IMR-90 (cell line): ENCODE data around the gene COL27A1. TPM values are rescaled to one million over a fixed set of nuclear protein-coding genes. Genes with fewer than 3 reads are reported as not detected.

Experiments used
- ATAC-seq: fragments of 200-7000 bp; cut with Tn5 transposase; 2 replicates; pipeline ENCODE4 v1.9.1; 2020; ENCODE audit warnings: low read depth, mild to moderate bottlenecking, moderate library complexity
- BruUV-seq: library from RNA; stranded (reverse); fragments of 400-500 nt; replicated peaks from 2 replicates; lab custom pipeline; 2021; lab: Mats Ljungman, UMichigan
- CTCF ChIA-PET: fragments of 300-600 bp; formaldehyde crosslinking; extraction: SDS; loops from one replicate; lab custom pipeline; 2021; ENCODE audit warnings: antibody characterized with exemption; lab: Yijun Ruan, JAX
- POLR2A ChIA-PET: fragments of 300-600 bp; sonication (Branson Sonifier 250); formaldehyde crosslinking; loops from one replicate; lab custom pipeline; 2022; ENCODE audit warnings: antibody characterized with exemption; ENCODE audit not compliant: unreplicated experiment; lab: Charles Lee
- DNase-seq: peaks from one replicate; pipeline ENCODE4 v3.0.0; 2013
- H2AFZ ChIP-seq: replicated peaks from 2 replicates; pipeline ENCODE3; 2013; ENCODE audit warnings: low read length, mild to moderate bottlenecking; ENCODE audit not compliant: poor library complexity
- H2AK5ac ChIP-seq: 2 replicates; pipeline ENCODE4 v1.6.1; 2013; ENCODE audit warnings: low read depth, low read length, inconsistent platforms
- H2AK9ac ChIP-seq: replicated peaks from 2 replicates; pipeline ENCODE3; 2013; ENCODE audit warnings: mild to moderate bottlenecking, low read depth, low read length, moderate library complexity; ENCODE audit not compliant: poor library complexity
- H2BK120ac ChIP-seq: 2 replicates; pipeline ENCODE4 v1.6.1; 2013; ENCODE audit warnings: low read depth, low read length, inconsistent platforms
- H2BK15ac ChIP-seq: 3 replicates; pipeline ENCODE4 v1.6.1; 2013; ENCODE audit warnings: low read depth, low read length, inconsistent platforms
- H2BK20ac ChIP-seq: 2 replicates; pipeline ENCODE4 v1.6.1; 2013; ENCODE audit warnings: low read depth, mild to moderate bottlenecking, inconsistent platforms, low read length, moderate library complexity
- H2BK5ac ChIP-seq: 2 replicates; pipeline ENCODE4 v1.6.1; 2013; ENCODE audit warnings: mild to moderate bottlenecking, low read depth, low read length, inconsistent platforms; ENCODE audit not compliant: poor library complexity, severe bottlenecking
- H3K14ac ChIP-seq: replicated peaks from 2 replicates; pipeline ENCODE4 v1.6.1; 2013; ENCODE audit warnings: low read depth, low read length, inconsistent platforms
- H3K18ac ChIP-seq: 2 replicates; pipeline ENCODE4 v1.6.1; 2013; ENCODE audit warnings: low read depth, low read length, control low read depth
- H3K23ac ChIP-seq: 2 replicates; pipeline ENCODE4 v1.6.1; 2013; ENCODE audit warnings: low read depth, low read length, inconsistent platforms
- H3K27ac ChIP-seq: 2 replicates; pipeline ENCODE4 v1.5.1; 2013; ENCODE audit warnings: mild to moderate bottlenecking, control low read depth, low read length; ENCODE audit not compliant: insufficient read depth
- H3K27me3 ChIP-seq: 2 replicates; pipeline ENCODE4 v1.6.1; 2013; ENCODE audit warnings: low read length; ENCODE audit not compliant: control insufficient read depth, insufficient read depth
- H3K36me3 ChIP-seq: 2 replicates; pipeline ENCODE4 v1.6.1; 2013; ENCODE audit warnings: low read length, mixed read lengths; ENCODE audit not compliant: control insufficient read depth, insufficient read depth
- H3K4ac ChIP-seq: 2 replicates; pipeline ENCODE4 v1.6.1; 2013; ENCODE audit warnings: low read depth, low read length, inconsistent platforms
- H3K4me1 ChIP-seq: 2 replicates; pipeline ENCODE4 v1.6.1; 2013; ENCODE audit warnings: low read length, mixed read lengths; ENCODE audit not compliant: control insufficient read depth, insufficient read depth
- H3K4me2 ChIP-seq: 2 replicates; pipeline ENCODE4 v1.6.1; 2013; ENCODE audit warnings: low read depth, mild to moderate bottlenecking, control low read depth, low read length, moderate library complexity
- H3K4me3 ChIP-seq: 2 replicates; pipeline ENCODE4 v1.5.1; 2013; ENCODE audit warnings: low read depth, mild to moderate bottlenecking, control low read depth, low read length, moderate library complexity; ENCODE audit not compliant: insufficient read depth
- H3K56ac ChIP-seq: 2 replicates; pipeline ENCODE4 v1.6.1; 2013; ENCODE audit warnings: low read length, inconsistent platforms; ENCODE audit not compliant: insufficient read depth; ENCODE audit errors: extremely low read depth
- H3K79me1 ChIP-seq, 2 experiments: 2 replicates each; pipeline ENCODE4 v1.6.1; 2013; ENCODE audit warnings: low read length in 2 of 2, inconsistent platforms in 1 of 2, low read depth in 1 of 2
- H3K9ac ChIP-seq: 2 replicates; pipeline ENCODE4 v1.6.1; 2013; ENCODE audit warnings: low read depth, low read length, control low read depth
- H3K9me1 ChIP-seq: 2 replicates; pipeline ENCODE4 v1.6.1; 2013; ENCODE audit warnings: low read length, inconsistent platforms; ENCODE audit not compliant: insufficient read depth
- H3K9me3 ChIP-seq: 2 replicates; pipeline ENCODE4 v1.6.1; 2013; ENCODE audit warnings: low read length; ENCODE audit not compliant: control insufficient read depth, insufficient read depth
- H4K20me1 ChIP-seq: 2 replicates; pipeline ENCODE4 v1.6.1; 2013; ENCODE audit warnings: low read length, inconsistent platforms; ENCODE audit not compliant: insufficient read depth
- H4K5ac ChIP-seq: 2 replicates; pipeline ENCODE4 v1.6.1; 2013; ENCODE audit warnings: mild to moderate bottlenecking, low read depth, low read length, control low read depth
- H4K8ac ChIP-seq, 2 experiments: 2 replicates each; pipeline ENCODE4 v1.6.1; 2013; ENCODE audit warnings: low read depth in 2 of 2, low read length in 2 of 2, control low read depth in 1 of 2, inconsistent platforms in 1 of 2
- H4K91ac ChIP-seq: 2 replicates; pipeline ENCODE4 v1.6.1; 2013; ENCODE audit warnings: low read depth, low read length, inconsistent platforms; ENCODE audit not compliant: insufficient read depth
- BHLHE40 ChIP-seq: fragments of 150-350 bp; IDR thresholded peaks from 2 replicates; pipeline ENCODE4 v1.6.1; 2016; ENCODE audit warnings: mild to moderate bottlenecking, low read depth, low read length
- CEBPB ChIP-seq: IDR thresholded peaks from 2 replicates; pipeline ENCODE4 v1.6.1; 2012; ENCODE audit warnings: low read depth, low read length, improper control_type of control experiment
- CHD1 ChIP-seq: IDR thresholded peaks from 2 replicates; pipeline ENCODE4 v1.6.1; 2012; ENCODE audit warnings: low read depth, low read length, improper control_type of control experiment
- FOS ChIP-seq: fragments of 150-350 bp; IDR thresholded peaks from 2 replicates; pipeline ENCODE4 v1.6.1; 2016; ENCODE audit warnings: low read depth, low read length
- MAZ ChIP-seq: IDR thresholded peaks from 2 replicates; pipeline ENCODE4 v1.6.1; 2012; ENCODE audit warnings: low read depth, mild to moderate bottlenecking, low read length, improper control_type of control experiment, moderate library complexity, borderline replicate concordance
- MXI1 ChIP-seq: IDR thresholded peaks from 2 replicates; pipeline ENCODE4 v1.6.1; 2012; ENCODE audit warnings: low read depth, mild to moderate bottlenecking, low read length, moderate library complexity, borderline replicate concordance
- NFE2L2 ChIP-seq: fragments of 150-350 bp; IDR thresholded peaks from 2 replicates; pipeline ENCODE4 v1.6.1; 2016; ENCODE audit warnings: low read depth, mild to moderate bottlenecking, low read length
- POLR2A ChIP-seq: IDR thresholded peaks from 2 replicates; pipeline ENCODE4 v1.6.1; 2012; ENCODE audit warnings: mild to moderate bottlenecking, low read depth, low read length
- RAD21 ChIP-seq: IDR thresholded peaks from 2 replicates; pipeline ENCODE4 v1.6.1; 2012; ENCODE audit warnings: low read length, improper control_type of control experiment
- RCOR1 ChIP-seq: IDR thresholded peaks from 2 replicates; pipeline ENCODE4 v1.6.1; 2012; ENCODE audit warnings: mild to moderate bottlenecking, low read length, improper control_type of control experiment; ENCODE audit not compliant: insufficient replicate concordance
- RFX5 ChIP-seq: IDR thresholded peaks from 2 replicates; pipeline ENCODE4 v1.8.0; 2012; ENCODE audit warnings: low read depth, mild to moderate bottlenecking, low read length, moderate library complexity
- SMC3 ChIP-seq: fragments of 150-350 bp; IDR thresholded peaks from 2 replicates; pipeline ENCODE4 v1.6.1; 2016; ENCODE audit warnings: low read depth, mild to moderate bottlenecking, antibody characterized with exemption, low read length, moderate library complexity
- WGBS, 2 experiments: methylation state at CpG; one replicate each; pipeline versions ENCODE4 v1.1.5 to v1.1.7; 2013; ENCODE audit warnings: missing lambda C conversion rate in 2 of 2; ENCODE audit not compliant: insufficient read length in 1 of 2; ENCODE audit errors: extremely low coverage in 2 of 2; 5-methylcytosine and 5-hydroxymethylcytosine counted together
- dilution Hi-C: fragments of 300-500 bp; cut with HindIII; formaldehyde crosslinking; loops from one replicate; pipeline ENCODE4 v1.14.3; 2018; ENCODE audit warnings: low sequenced_read_pairs; ENCODE audit not compliant: unreplicated experiment
- in situ Hi-C: fragments of 300-500 bp; cut with MboI; formaldehyde crosslinking; loops from 3 replicates; pipeline ENCODE4 v1.14.3; 2019; ENCODE audit warnings: low sequenced_read_pairs, inconsistent platforms, mixed read lengths
- intact Hi-C: fragments of 100-400 bp; cut with micrococcal nuclease; formaldehyde crosslinking; loops from 2 replicates; pipeline ENCODE4 v1.10.0; 2022
- polyA plus RNA-seq, 3 experiments: library from polyadenylated mRNA; depleted of rRNA; stranded (reverse); fragments of >200 nt; gene quantifications; 2 replicates each; pipeline ENCODE4 v1.2.3, GENCODE V29; 2012; ENCODE audit warnings: low replicate concordance in 1 of 3
- total RNA-seq: library from RNA; depleted of rRNA; stranded (reverse); fragments of >200 nt; gene quantifications from 2 replicates; pipeline ENCODE4 v1.2.3, GENCODE V29; 2012
- TF ChIP-seq, protein P1 (sequence below): fragments of 150-350 bp; IDR thresholded peaks from 2 replicates; pipeline ENCODE4 v1.6.1; 2016; ENCODE audit warnings: low read depth, mild to moderate bottlenecking, low read length, moderate library complexity, borderline replicate concordance
- TF ChIP-seq, protein P2 (sequence below): conservative IDR thresholded peaks from 2 replicates; pipeline ENCODE4 v1.5.1; 2012; ENCODE audit warnings: mild to moderate bottlenecking, low read depth, low read length, improper control_type of control experiment
- TF ChIP-seq, protein P3 (sequence below): fragments of 150-350 bp; IDR thresholded peaks from 2 replicates; pipeline ENCODE4 v1.6.1; 2017; ENCODE audit warnings: mild to moderate bottlenecking, antibody characterized with exemption, low read length, low read depth

Gene COL27A1
- total and polyA plus RNA-seq, 2 of the 4 experiments (the other 2 are of a cell fraction), result 3.2 to 18.3 TPM

DNA sequence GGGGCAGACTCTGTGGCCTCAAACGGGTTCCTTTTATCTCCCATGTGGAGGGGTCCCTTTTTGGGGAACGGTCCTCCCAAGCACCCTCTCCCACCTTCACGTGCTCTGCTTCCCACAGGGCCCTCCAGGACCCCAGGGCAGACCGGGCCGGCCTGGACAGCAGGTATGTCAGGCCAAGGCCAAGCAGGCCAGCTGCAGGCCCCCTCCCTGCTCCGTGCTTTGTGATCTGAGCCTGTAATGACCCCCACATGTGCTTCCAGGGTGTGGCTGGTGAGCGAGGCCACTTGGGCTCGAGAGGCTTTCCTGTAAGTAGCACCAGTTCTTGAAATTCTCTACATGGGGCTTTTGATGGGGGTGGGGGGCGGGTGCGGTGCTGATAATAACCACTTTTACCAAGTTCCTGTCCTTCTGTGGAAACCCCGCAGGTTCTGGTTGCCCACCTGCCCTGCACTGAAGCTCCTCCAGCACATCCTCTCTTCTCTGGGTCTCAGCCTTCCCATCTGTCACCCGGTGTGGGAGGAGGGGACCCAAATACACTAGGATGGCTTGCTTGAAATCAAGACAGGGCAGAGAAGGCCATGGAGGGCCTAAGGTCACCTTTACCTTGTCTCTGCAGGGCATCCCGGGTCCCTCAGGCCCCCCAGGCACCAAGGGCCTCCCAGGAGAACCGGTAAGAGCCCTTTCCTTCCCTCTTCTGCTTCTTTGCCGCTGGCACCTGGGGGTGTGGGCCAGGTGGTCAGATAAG lies 109.6 kb downstream of the COL27A1 start:
- intact Hi-C loops, result loop anchor here (1.0 kb wide), 1 partner anchor 110 kb away; the partner anchor contains the start of gene COL27A1
- no peaks in the 10 kb centered on the region for H3K79me1 ChIP-seq
- no peak overlapping the region for H3K4me3 ChIP-seq
- H2AK9ac ChIP-seq, result no peak overlapping the region
- no peak overlapping the region for H2AFZ ChIP-seq
- H3K4me2 ChIP-seq, result no peak overlapping the region
- H3K27ac ChIP-seq, result no peak overlapping the region
- POLR2A ChIA-PET, result no interaction called here
- no peak overlapping the region for H2BK5ac ChIP-seq
- ATAC-seq, result no peak
- peaks cover 8% of the 10 kb centered on the region; the same call in 1 of the 2 replicates for H3K36me3 ChIP-seq
- no peak overlapping the region for H3K56ac ChIP-seq
- H3K23ac ChIP-seq, result no peak overlapping the region
- no peak overlapping the region for H4K5ac ChIP-seq
- H3K14ac ChIP-seq, result no peak overlapping the region
- no peak for DNase-seq
- H4K20me1 ChIP-seq, result no peaks in the 10 kb centered on the region
- no peak overlapping the region for H2AK5ac ChIP-seq
- no peak overlapping the region for H2BK20ac ChIP-seq
- no peak overlapping the region for H2BK15ac ChIP-seq
- in situ Hi-C loops, result no loop called here
- no peak overlapping the region for H4K8ac ChIP-seq
- H3K4me1 ChIP-seq, result peaks cover 2% of the 10 kb centered on the region; the same call in 1 of the 2 replicates
- H3K18ac ChIP-seq, result no peak overlapping the region
- H3K9me3 ChIP-seq, result no peaks in the 10 kb centered on the region
- no peak overlapping the region for H4K91ac ChIP-seq
- WGBS, 2 experiments, result 93% methylated on average over 4 of the region's 15 CpGs; no CpG with 5 or more reads in 1 of the 2 experiments
- dilution Hi-C loops, result no loop called here
- no peak overlapping the region for H3K9ac ChIP-seq
- H3K4ac ChIP-seq, result no peak overlapping the region; the same call in 1 of the 2 replicates
- CTCF ChIA-PET, result interaction anchor here (1.1 kb wide), 1 partner anchor 110 kb away, joined by 4 read pairs; the partner anchor contains the start of gene COL27A1
- no peaks in the 10 kb centered on the region for H3K27me3 ChIP-seq
- BruUV-seq, result no TSS peak
- H3K9me1 ChIP-seq, result no peaks in the 10 kb centered on the region
- no peak overlapping the region for H2BK120ac ChIP-seq
- TF ChIP-seq, protein P1, sequence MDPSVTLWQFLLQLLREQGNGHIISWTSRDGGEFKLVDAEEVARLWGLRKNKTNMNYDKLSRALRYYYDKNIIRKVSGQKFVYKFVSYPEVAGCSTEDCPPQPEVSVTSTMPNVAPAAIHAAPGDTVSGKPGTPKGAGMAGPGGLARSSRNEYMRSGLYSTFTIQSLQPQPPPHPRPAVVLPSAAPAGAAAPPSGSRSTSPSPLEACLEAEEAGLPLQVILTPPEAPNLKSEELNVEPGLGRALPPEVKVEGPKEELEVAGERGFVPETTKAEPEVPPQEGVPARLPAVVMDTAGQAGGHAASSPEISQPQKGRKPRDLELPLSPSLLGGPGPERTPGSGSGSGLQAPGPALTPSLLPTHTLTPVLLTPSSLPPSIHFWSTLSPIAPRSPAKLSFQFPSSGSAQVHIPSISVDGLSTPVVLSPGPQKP, result no peak
- TF ChIP-seq CHD1 (no peak), BHLHE40 (no peak), MXI1 (no peak), RCOR1 (no peak), FOS (no peak), POLR2A (no peak), SMC3 (no peak), MAZ (no peak), CEBPB (no peak), RFX5 (no peak), NFE2L2 (no peak), RAD21 (no peak)
- TF ChIP-seq, protein P2, sequence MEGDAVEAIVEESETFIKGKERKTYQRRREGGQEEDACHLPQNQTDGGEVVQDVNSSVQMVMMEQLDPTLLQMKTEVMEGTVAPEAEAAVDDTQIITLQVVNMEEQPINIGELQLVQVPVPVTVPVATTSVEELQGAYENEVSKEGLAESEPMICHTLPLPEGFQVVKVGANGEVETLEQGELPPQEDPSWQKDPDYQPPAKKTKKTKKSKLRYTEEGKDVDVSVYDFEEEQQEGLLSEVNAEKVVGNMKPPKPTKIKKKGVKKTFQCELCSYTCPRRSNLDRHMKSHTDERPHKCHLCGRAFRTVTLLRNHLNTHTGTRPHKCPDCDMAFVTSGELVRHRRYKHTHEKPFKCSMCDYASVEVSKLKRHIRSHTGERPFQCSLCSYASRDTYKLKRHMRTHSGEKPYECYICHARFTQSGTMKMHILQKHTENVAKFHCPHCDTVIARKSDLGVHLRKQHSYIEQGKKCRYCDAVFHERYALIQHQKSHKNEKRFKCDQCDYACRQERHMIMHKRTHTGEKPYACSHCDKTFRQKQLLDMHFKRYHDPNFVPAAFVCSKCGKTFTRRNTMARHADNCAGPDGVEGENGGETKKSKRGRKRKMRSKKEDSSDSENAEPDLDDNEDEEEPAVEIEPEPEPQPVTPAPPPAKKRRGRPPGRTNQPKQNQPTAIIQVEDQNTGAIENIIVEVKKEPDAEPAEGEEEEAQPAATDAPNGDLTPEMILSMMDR, result no peak
- TF ChIP-seq, protein P3, sequence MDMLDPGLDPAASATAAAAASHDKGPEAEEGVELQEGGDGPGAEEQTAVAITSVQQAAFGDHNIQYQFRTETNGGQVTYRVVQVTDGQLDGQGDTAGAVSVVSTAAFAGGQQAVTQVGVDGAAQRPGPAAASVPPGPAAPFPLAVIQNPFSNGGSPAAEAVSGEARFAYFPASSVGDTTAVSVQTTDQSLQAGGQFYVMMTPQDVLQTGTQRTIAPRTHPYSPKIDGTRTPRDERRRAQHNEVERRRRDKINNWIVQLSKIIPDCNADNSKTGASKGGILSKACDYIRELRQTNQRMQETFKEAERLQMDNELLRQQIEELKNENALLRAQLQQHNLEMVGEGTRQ, result no peak
